Measurements from ENCODE around the gene FGFR1OP2. TPM values are rescaled to one million over a fixed set of nuclear protein-coding genes. Genes with fewer than 3 reads are reported as not detected.

Gene FGFR1OP2
- total and polyA plus RNA-seq, 5 donors from 2014 or later, result 64.0 to 128 (median 120) TPM

GRCh38 chr12:26971963-26972362 is 33.7 kb downstream of the FGFR1OP2 start:
- peak; percentile 38 to 69 (median 57) for DNase-seq

GRCh38 chr12:26976687-26977086 is 38.4 kb downstream of the FGFR1OP2 start:
- no peak overlapping the region for H3K4me3 ChIP-seq (ENCODE audit: low read depth, low read length)
- H3K27me3 Mint-ChIP-seq, result no peaks in the 10 kb centered on the region
- H3K27me3 ChIP-seq (ENCODE audit: control insufficient read depth, insufficient read depth, low read length), result no peaks in the 10 kb centered on the region
- DNase-seq, result no peak
- peaks cover 16 to 37% (median 17%) of the 10 kb centered on the region in 4 donors for H3K4me1 Mint-ChIP-seq
- H3K36me3 ChIP-seq (ENCODE audit: control insufficient read depth, insufficient read depth, low read length), result peaks cover 43% of the 10 kb centered on the region
- H3K4me3 Mint-ChIP-seq, result no peak overlapping the region
- H3K27ac Mint-ChIP-seq, result peak overlapping the region in 2 of 3 donors; percentile 9 to 33
- H3K9me3 Mint-ChIP-seq, result no peaks in the 10 kb centered on the region
- no peaks in the 10 kb centered on the region for H3K9me3 ChIP-seq (ENCODE audit: control insufficient read depth in 2 of 2, low read length in 2 of 2)
- no peak for ATAC-seq (ENCODE audit: low read depth in 2 of 2)
- H3K36me3 Mint-ChIP-seq, result peaks cover 41% of the 10 kb centered on the region
- H3K4me1 ChIP-seq (ENCODE audit: control insufficient read depth, insufficient read depth, low read length, poor library complexity, severe bottlenecking), result peaks cover 11% of the 10 kb centered on the region
- no peak overlapping the region for H3K27ac ChIP-seq (ENCODE audit: insufficient read depth, low read length, poor library complexity, severe bottlenecking)

More at GRCh38 chr12:26971963-26972362, 33.7 kb downstream of the FGFR1OP2 start:
- H3K36me3 ChIP-seq (ENCODE audit: control insufficient read depth, insufficient read depth, low read length), result peaks cover 29% of the 10 kb centered on the region
- Mint-ChIP-seq H3K27ac (peak overlapping the region; percentile 30 to 78 (median 72)), H3K4me3 (peak overlapping the region in 3 of 4 donors; percentile 65 to 74 (median 72)), H3K4me1 (peaks cover 23 to 63% (median 36%) of the 10 kb centered on the region in 4 donors), H3K36me3 (peaks cover 44% of the 10 kb centered on the region), H3K27me3 (no peaks in the 10 kb centered on the region), H3K9me3 (no peaks in the 10 kb centered on the region)
- H3K4me3 ChIP-seq (ENCODE audit: low read depth, low read length), result peak overlapping the region; percentile 37
- H3K9me3 ChIP-seq (ENCODE audit: control insufficient read depth in 2 of 2, low read length in 2 of 2), result no peaks in the 10 kb centered on the region
- H3K27me3 ChIP-seq (ENCODE audit: control insufficient read depth, insufficient read depth, low read length), result no peaks in the 10 kb centered on the region
- peak overlapping the region; percentile 75 for H3K27ac ChIP-seq (ENCODE audit: insufficient read depth, low read length, poor library complexity, severe bottlenecking)
- ATAC-seq (ENCODE audit: low read depth in 2 of 2), result peak; percentile 91 to 94
- peaks cover 30% of the 10 kb centered on the region for H3K4me1 ChIP-seq (ENCODE audit: control insufficient read depth, insufficient read depth, low read length, poor library complexity, severe bottlenecking)

GRCh38 chr12:26978801-26979200 is 40.5 kb downstream of the FGFR1OP2 start:
- Mint-ChIP-seq H3K36me3 (peaks cover 51% of the 10 kb centered on the region), H3K4me3 (no peak overlapping the region)
- DNase-seq, result no peak

DNA sequence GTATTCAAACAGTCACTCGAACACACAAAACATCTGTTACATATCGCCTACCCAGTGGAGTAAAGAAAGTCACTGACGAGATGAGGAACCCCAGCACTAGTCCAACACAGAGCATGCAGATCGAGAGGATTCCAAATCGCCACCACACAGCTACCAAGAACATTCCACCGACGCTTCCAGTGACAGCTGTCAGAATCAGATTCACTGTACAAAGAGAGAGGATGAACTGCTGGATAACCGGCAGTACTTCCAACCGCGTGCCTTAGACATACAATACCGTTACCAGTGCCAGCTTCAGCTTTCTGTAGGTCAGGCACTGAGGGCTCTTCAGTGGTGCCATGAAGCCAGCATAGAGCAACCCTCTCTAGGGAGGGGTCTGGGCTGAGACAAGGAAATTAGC is 41.5 kb downstream of the FGFR1OP2 start:
- Histone ChIP-seq H3K27me3 (ENCODE audit: control insufficient read depth, insufficient read depth, low read length) (no peaks in the 10 kb centered on the region), H3K36me3 (ENCODE audit: control insufficient read depth, insufficient read depth, low read length) (peaks cover 39% of the 10 kb centered on the region), H3K9me3 (ENCODE audit: control insufficient read depth in 2 of 2, low read length in 2 of 2) (no peaks in the 10 kb centered on the region), H3K4me3 (ENCODE audit: low read depth, low read length) (no peak overlapping the region), H3K27ac (ENCODE audit: insufficient read depth, low read length, poor library complexity, severe bottlenecking) (no peak overlapping the region), H3K4me1 (ENCODE audit: control insufficient read depth, insufficient read depth, low read length, poor library complexity, severe bottlenecking) (no peaks in the 10 kb centered on the region)
- Mint-ChIP-seq H3K9me3 (peaks cover 0 to 2% (median 0%) of the 10 kb centered on the region in 7 donors), H3K27me3 (no peaks in the 10 kb centered on the region), H3K36me3 (peaks cover 49% of the 10 kb centered on the region), H3K27ac (peak overlapping the region in 2 of 3 donors; percentile 52 to 70), H3K4me1 (peaks cover 9 to 30% (median 17%) of the 10 kb centered on the region in 4 donors), H3K4me3 (no peak overlapping the region)
- DNase-seq, result no peak
- no peak for ATAC-seq (ENCODE audit: low read depth in 2 of 2)

More at GRCh38 chr12:26978801-26979200, 40.5 kb downstream of the FGFR1OP2 start:
- Mint-ChIP-seq H3K4me1 (peaks cover 5 to 28% (median 14%) of the 10 kb centered on the region in 4 donors), H3K9me3 (peaks cover 0 to 2% (median 0%) of the 10 kb centered on the region in 7 donors), H3K27me3 (no peaks in the 10 kb centered on the region), H3K27ac (peak overlapping the region in 2 of 3 donors; percentile 20 to 58)
- Histone ChIP-seq H3K9me3 (ENCODE audit: control insufficient read depth in 2 of 2, low read length in 2 of 2) (no peaks in the 10 kb centered on the region), H3K4me3 (ENCODE audit: low read depth, low read length) (no peak overlapping the region), H3K27me3 (ENCODE audit: control insufficient read depth, insufficient read depth, low read length) (no peaks in the 10 kb centered on the region), H3K4me1 (ENCODE audit: control insufficient read depth, insufficient read depth, low read length, poor library complexity, severe bottlenecking) (no peaks in the 10 kb centered on the region), H3K36me3 (ENCODE audit: control insufficient read depth, insufficient read depth, low read length) (peaks cover 40% of the 10 kb centered on the region), H3K27ac (ENCODE audit: insufficient read depth, low read length, poor library complexity, severe bottlenecking) (no peak overlapping the region)
- ATAC-seq (ENCODE audit: low read depth in 2 of 2), result no peak

DNA sequence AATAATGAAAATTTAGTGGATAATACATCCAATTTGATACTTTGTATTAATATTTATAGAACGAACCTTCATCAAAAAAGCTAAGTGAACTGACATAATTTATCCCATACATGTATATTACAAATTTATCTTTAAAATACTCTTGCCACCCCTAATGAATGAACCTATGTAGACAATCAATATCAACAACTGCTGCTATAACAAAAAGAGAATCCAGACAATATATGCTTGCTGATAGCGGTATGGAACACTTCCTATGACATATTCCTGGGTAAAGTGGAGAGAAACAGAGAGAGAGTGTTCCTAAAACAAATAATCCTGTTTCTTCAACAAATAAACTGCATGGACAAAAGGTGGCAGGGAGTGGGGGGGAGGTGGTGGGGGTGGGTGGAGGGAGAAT is 44.6 kb downstream of the FGFR1OP2 start:
- no peaks in the 10 kb centered on the region for H3K9me3 ChIP-seq (ENCODE audit: control insufficient read depth in 2 of 2, low read length in 2 of 2)
- H3K4me1 ChIP-seq (ENCODE audit: control insufficient read depth, insufficient read depth, low read length, poor library complexity, severe bottlenecking), result no peaks in the 10 kb centered on the region
- Mint-ChIP-seq H3K36me3 (peaks cover 56% of the 10 kb centered on the region), H3K27me3 (no peaks in the 10 kb centered on the region), H3K9me3 (peaks cover 0 to 3% (median 0%) of the 10 kb centered on the region in 7 donors), H3K27ac (peak overlapping the region in 1 of 3 donors; percentile 16), H3K4me3 (no peak overlapping the region), H3K4me1 (peaks cover 7 to 34% (median 16%) of the 10 kb centered on the region in 4 donors)
- peaks cover 29% of the 10 kb centered on the region for H3K36me3 ChIP-seq (ENCODE audit: control insufficient read depth, insufficient read depth, low read length)
- ATAC-seq (ENCODE audit: low read depth in 2 of 2) (no peak), DNase-seq (no peak)
- no peaks in the 10 kb centered on the region for H3K27me3 ChIP-seq (ENCODE audit: control insufficient read depth, insufficient read depth, low read length)
- no peak overlapping the region for H3K4me3 ChIP-seq (ENCODE audit: low read depth, low read length)
- no peak overlapping the region for H3K27ac ChIP-seq (ENCODE audit: insufficient read depth, low read length, poor library complexity, severe bottlenecking)

GRCh38 chr12:26987634-26988424 is 49.6 kb downstream of the FGFR1OP2 start:
- peaks cover 62% of the 10 kb centered on the region for H3K36me3 Mint-ChIP-seq
- Histone ChIP-seq H3K36me3 (ENCODE audit: control insufficient read depth, insufficient read depth, low read length) (peaks cover 36% of the 10 kb centered on the region), H3K4me3 (ENCODE audit: low read depth, low read length) (no peak overlapping the region), H3K27me3 (ENCODE audit: control insufficient read depth, insufficient read depth, low read length) (no peaks in the 10 kb centered on the region), H3K4me1 (ENCODE audit: control insufficient read depth, insufficient read depth, low read length, poor library complexity, severe bottlenecking) (no peaks in the 10 kb centered on the region), H3K27ac (ENCODE audit: insufficient read depth, low read length, poor library complexity, severe bottlenecking) (no peak overlapping the region), H3K9me3 (ENCODE audit: control insufficient read depth in 2 of 2, low read length in 2 of 2) (no peaks in the 10 kb centered on the region)
- peaks cover 12 to 32% (median 18%) of the 10 kb centered on the region in 4 donors for H3K4me1 Mint-ChIP-seq
- peaks cover 0 to 3% (median 0%) of the 10 kb centered on the region in 7 donors for H3K9me3 Mint-ChIP-seq
- DNase-seq (no peak), ATAC-seq (ENCODE audit: low read depth in 2 of 2) (no peak)
- no peaks in the 10 kb centered on the region for H3K27me3 Mint-ChIP-seq
- no peak overlapping the region for H3K4me3 Mint-ChIP-seq
- peak overlapping the region in 1 of 3 donors; percentile 52 for H3K27ac Mint-ChIP-seq

DNA sequence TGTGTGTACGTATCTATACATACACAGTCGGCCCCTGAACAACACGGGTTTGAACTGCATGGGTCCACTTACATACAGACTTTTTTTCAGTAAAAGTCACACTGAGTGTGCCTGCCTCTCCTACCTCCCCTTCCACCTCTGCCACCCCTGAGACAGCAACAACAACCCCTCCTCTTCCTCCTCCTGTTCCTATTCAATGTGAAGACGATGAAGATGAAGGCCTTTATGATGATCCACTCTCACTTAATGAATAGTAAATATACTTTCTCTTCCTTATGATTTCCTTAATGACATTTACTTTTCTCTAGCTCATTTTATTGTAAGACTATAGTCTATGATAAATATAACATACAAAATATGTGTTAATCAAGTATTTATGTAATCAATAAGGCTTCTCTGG is 50.4 kb downstream of the FGFR1OP2 start:
- H3K27me3 Mint-ChIP-seq, result no peaks in the 10 kb centered on the region
- Histone ChIP-seq H3K27ac (ENCODE audit: insufficient read depth, low read length, poor library complexity, severe bottlenecking) (no peak overlapping the region), H3K4me3 (ENCODE audit: low read depth, low read length) (no peak overlapping the region), H3K27me3 (ENCODE audit: control insufficient read depth, insufficient read depth, low read length) (no peaks in the 10 kb centered on the region), H3K4me1 (ENCODE audit: control insufficient read depth, insufficient read depth, low read length, poor library complexity, severe bottlenecking) (no peaks in the 10 kb centered on the region), H3K9me3 (ENCODE audit: control insufficient read depth in 2 of 2, low read length in 2 of 2) (no peaks in the 10 kb centered on the region), H3K36me3 (ENCODE audit: control insufficient read depth, insufficient read depth, low read length) (peaks cover 36% of the 10 kb centered on the region)
- peaks cover 12 to 30% (median 17%) of the 10 kb centered on the region in 4 donors for H3K4me1 Mint-ChIP-seq
- H3K9me3 Mint-ChIP-seq, result peaks cover 0 to 2% (median 0%) of the 10 kb centered on the region in 7 donors
- peaks cover 58% of the 10 kb centered on the region for H3K36me3 Mint-ChIP-seq
- H3K4me3 Mint-ChIP-seq, result no peak overlapping the region
- H3K27ac Mint-ChIP-seq, result no peak overlapping the region
- DNase-seq (no peak), ATAC-seq (ENCODE audit: low read depth in 2 of 2) (no peak)

Measured in CD4-positive, CD25-positive, alpha-beta regulatory T cell (primary cell).